Activated T-cell treated with anti-CD3 and anti-CD28 coated beads for 48 hours (primary cell): ENCODE results near the gene NLRP6.
"Not testable (repeated sequence)": the region's sequence is repeated elsewhere in the genome, so short reads cannot be mapped to it uniquely, and the experiment has no call there.

Source experiments
- DNase-seq: peaks from one replicate; pipeline ENCODE4 v3.0.0-alpha.2; 2020; ENCODE audit warnings: low read depth

Gene NLRP6

DNA sequence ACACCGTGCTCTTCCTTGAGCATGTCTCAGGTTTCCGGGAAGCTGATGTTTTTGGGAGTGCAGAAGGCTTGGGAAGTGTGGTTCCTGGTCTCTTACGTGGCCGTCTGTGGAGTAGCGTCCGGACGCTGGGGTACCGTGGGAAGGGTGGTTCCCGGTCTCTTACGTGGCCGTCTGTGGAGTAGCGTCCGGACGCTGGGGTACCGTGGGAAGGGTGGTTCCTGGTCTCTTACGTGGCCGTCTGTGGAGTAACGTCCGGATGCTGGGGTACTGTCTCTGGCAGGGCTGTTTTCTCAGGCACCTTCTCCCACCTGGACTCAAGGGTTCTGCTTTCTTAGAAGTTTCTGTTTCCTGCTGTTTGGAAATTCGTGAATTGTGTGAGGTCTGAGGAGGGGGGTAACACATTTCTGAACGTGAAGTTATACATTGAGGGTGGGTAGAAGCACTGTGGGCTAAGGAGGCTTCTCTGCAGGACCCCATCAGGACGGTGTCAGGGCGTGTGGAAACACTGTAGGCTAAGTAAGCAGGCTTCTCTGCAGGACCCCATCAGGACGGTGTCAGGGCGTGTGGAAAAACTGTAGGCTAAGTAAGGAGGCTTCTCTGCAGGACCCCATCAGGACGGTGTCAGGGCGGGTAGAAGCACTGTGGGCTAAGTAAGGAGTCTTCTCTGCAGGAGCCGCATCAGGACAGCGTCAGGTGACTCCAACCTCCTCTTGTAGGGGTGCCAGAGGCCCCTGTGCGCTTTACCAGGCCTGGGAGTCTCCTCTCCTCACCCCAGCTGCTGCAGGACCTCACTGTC lies 47.8 kb downstream of the NLRP6 start:
- no peak for DNase-seq

DNA sequence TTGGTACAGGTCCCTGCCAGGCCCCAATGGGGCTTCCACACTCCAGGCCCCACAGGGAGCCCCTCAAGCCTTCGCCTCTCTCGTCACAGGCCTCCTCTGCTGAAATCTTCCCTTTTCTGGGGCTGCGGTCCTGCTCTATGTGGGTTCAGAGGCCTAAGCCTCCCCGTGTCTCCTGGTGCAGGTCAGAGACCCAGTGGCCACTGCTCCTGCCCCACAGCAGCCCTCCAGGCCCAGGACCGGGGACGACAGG lies 48.3 kb downstream of the NLRP6 start:
- no peak for DNase-seq

DNA sequence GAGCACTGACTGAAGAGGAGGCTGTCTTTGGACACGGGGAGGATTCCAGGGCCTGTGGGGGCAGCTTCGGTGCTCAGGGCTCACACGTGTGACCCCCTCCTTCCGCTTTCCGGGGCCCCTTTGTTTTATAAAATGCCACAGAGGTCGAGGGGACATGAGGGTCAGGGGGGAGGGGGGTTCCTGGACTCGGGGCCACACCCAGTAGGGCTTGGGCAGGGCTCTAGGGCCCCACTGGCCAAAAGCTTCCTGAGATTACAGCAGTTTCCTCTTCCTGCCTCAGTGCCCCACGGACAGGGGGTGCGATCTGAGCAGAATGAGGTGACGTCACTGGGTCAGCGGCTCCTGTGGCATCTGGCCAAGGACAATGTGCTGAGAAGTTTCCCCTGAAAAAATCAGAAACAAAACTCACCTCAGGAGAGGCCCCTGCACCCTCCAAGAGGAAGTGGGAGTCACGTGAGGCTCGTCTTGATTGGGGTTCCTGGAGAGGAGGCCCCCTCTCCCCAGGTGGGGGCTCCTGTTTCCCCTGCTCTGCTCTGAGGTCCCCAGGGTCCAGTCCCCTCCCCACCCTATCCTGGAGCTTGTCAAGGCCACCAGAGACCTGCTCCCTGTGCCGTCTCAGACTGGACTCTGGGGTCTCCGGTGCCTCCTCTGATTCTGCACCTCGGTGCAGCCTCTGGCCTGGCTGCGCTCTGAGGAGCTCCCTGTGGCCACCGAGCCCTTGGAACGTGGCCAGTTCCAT lies 48.8 kb downstream of the NLRP6 start:
- DNase-seq = peak; percentile 61

DNA sequence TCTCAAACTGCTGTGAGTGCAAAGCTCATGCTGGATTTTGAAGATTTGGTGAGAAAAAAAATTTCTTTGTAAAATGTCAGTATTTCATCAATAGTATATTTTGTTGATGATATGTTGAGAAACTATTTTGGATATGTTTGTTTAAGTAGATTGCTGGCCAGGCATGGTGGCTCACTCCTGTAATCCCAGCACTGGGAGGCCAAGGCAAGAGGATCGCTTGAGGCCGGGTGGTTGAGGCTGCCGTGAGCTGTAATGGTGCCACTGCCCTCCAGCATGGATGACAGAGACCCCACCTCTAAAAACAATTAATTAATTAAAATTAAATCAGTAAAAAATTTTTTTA lies 49.3 kb downstream of the NLRP6 start:
- no peak for DNase-seq

DNA sequence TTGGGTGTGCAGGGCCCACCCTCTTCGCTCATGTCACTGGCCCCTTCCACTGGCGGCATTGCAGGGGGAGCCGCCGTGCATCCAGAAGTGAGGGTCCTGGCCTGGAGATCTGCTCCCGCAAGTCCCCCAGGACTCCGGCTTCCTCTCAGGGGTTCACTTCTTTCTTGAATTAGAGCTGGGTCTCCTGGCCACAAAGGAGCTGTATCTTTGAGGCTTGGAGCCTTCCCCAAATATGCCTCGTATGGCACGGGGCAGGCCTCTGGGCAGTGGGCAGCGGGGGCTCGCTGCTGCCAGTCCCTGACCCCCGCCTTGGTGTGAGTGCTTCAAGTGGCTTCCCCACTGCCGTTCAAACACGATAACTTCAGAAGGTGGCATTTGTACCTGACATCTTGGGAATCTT lies 49.8 kb downstream of the NLRP6 start:
- DNase-seq = no peak

DNA sequence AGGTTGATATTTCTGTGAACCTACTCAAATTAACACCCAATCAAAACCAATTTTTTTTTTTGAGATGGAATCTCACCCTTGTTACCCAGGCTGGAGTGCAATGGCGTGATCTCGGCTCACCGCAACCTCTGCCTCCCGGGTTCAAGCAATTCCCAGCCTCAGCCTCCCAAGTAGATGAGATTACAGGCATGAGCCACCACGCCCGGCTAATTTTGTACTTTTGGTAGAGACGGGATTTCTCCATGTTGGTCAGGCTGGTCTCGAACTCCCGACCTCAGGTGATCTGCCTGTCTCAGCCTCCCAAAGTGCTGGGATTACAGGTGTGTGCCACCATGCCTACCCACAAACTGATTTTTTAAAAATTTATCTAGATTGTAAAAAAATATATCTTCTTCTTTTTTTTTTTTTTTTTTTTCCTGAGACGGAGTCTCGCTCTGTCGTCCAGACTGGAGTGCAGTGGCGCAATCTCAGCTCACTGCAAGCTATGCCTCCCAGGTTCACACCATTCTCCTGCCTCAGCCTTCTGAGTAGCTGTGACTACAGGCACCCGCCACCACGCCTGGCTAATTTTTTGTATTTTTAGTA lies 50.4 kb downstream of the NLRP6 start:
- DNase-seq = not testable (repeated sequence)

DNA sequence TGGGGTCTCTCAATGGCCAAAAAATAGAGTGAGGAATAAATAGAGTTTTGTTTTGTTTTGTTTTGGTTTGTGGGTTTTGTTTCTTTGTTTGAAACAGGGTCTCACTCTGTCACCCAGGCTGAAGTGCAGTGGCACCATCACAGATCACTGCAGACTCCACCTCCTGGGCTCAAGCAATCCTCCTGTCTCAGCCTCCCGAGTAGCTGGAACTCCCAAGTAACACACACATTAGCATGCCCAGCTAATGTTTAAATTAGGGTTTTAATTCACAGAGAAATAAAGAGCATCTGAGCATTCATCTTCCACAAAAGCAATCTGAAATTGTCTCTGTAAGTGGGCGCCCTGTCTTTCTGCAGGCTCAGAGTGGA lies 51.7 kb downstream of the NLRP6 start:
- no peak for DNase-seq

DNA sequence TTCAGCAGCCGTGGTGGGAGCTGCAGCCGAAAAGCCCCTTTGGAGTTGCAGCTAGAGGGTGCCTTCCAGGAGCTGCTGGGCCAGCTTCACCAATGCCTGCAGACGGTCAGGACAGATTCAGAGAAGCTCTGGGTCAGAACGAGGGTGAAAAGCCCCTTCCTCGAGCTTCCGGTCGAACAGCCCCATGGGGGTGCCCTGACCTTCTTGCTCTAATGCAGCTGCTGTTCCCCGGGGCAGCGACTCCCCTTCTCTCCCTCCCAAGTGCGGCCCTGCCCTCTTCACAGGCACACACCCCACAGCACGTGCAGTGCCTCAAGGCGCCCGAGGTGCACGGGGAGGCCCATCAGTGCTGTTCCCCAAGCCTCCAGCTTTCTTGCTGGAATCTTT lies 52.1 kb downstream of the NLRP6 start:
- no peak for DNase-seq

DNA sequence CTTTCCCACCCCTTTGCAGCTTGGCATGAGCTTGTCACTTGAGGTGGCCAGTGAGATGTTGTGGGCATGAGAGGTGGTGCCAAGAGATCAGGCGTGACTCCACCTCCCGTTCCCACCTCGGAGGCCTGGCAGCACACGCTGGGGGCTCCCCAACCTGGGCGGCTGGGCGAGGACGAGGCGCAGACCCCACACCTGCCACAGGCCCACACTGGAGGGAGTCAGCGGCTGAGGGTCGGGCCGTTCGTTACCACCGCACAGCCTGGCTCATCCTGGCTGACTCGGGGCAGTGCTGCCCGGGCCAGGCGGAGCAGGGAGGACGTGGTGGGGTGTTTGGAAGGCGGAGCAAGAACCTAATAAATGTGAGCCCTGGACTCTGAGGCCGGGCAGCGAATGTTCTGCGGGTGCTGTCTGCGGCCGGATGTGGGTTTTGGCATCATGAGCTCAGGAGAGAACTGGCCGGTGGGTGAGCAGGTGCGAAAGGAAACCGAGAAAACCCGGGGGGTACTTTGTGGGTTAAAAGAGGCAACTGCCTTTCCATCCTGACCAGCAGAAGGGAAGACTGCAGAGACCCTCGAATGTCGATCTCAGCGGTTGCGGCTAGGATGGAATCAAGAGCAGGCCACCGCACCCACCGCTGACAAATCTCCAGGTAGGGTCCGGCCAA lies 52.6 kb downstream of the NLRP6 start:
- no peak for DNase-seq

DNA sequence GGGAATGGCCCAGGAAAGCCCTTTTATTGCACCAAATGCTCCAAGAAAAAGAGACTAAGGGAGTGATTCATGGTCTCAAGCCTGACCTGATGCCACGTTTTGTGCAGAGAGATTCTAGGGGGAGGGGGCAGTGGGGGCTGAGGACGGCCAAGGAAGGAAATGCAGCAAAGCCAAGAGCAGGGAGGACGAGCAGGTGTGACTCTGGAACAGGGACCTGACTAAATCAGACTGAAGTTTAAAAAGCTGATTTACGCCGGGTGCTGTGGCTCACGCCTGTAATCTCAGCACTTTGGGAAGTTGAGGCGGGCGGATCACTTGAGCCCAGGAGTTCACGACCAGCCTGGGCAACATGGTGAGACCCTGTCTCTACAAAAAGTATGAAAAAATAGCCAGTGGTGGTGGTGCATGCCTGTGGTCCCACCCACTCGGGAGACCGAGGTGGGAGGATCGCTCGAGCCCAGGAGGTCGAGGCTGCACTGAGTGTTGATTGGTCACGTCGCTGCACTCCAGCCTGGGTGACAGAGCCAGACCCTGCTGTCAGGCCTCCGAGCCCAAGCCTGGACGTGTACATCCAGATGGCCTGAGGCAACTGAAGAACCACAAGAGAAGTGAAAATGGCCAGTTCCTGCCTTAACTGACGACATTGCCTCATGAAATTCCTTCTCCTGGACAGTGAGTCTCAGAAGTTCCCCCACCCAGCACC lies 53.3 kb downstream of the NLRP6 start:
- no peak for DNase-seq

DNA sequence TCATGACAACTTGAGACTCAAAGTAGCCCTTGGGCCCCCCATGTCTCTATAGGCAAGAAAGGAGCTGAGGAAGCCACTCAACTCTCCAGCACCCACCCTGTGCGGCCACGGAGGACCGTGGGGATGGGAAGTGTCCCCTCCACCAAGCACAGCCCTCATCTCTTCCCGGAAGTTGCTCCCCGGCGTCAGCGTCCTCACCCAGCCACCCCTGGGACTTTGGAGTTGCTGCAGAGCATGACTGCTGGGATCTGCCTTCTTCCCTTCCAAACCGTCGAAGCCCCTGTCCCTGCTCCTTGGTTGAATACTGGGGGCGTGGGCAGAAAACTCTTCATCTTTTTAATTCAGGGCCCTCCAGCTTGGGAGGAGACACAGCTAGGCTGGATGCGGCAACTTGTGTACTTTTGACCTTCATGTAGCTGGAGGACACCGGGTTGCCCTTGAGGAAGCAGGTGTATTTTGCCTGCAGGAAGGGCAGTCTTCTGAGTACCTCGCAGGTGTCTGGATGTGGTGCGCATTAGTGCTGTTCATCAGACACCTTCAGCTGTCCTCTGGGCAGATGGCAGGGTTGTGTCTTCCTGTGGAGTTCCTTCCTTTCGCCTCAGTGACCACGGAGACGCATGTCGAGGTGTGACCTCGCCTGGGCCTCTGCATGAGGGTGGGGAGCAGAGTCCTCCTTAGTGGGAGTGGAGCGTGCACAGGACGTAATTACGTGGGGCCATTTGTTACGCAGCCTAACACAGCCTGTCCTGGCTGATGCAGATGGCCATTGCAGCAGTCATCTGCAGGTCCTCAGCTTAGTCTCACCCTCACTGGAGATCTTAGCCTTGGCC lies 54.7 kb downstream of the NLRP6 start:
- DNase-seq = no peak

DNA sequence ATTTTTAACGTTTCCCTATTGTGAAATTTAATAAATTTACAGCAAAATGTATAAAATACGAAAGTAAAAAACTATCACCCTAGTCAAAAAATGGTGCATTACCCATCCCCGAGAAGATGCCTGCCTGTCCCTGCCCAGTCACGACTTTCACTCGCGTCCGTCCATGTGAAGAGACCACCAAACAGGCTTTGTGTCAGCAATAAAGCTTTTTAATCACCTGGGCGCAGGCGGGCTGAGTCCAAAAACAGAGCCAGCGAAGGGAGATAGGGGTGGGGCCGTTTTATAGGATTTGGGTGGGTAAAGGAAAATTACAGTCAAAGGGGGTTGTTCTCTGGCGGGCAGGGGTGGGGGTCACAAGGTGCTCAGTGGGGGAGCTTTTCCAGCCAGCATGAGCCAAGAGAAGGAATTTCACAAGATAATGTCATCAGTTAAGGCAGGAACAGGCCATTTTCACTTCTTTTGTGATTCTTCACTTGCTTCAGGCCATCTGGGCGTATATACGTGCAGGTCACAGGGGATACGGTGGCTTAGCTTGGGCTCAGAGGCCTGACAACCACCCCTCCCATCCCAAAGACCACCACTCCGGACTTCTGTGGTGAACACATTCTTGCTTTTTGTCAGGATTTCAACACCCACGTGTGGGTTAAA lies 55.5 kb downstream of the NLRP6 start:
- not testable (repeated sequence) for DNase-seq

DNA sequence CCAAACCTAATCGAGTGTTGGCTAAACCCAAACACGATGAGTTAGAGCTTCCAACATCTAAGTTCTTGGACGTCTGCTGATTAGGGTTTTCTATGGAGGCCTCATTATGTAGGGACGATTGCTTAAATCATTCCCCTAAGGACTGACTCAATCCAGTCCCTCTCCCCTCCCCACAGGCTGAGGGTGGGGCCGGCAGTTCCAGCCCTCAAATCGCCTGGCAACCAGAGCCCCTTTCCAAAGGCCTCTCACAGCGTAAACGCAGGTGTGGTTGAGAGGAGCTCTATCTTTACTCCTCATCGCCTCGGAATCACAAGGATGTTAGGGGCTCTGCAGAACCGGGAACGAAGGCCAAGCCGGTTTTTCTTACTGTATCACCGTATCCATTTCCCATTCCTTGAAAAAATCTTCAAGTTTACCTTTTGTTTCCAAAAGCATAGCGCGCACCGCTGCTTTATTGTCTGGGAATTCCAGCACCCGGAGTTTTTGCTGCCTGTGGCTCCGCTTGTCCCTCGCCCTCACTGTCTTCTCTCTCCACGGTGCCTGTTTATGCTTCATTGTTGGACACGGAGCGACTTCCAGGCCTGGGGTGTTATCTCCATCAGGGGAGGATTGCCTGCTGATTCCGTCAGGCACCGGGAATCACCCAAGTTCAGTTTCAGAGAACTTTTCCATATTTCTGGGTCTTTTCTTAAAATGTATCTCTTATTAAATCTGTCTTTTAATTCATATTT lies 56.2 kb downstream of the NLRP6 start:
- no peak for DNase-seq
